Neural progenitor cell (in vitro differentiated cells): ENCODE measurements around the gene URI1.

ENCODE experiments used
- EZH2phosphoT487 ChIP-seq: fragments of 200-600 bp; sonication (generic); IDR thresholded peaks from 2 replicates; pipeline ENCODE4 v1.6.1; 2017; ENCODE audit warnings: antibody characterized with exemption
- TF ChIP-seq, protein P1 (sequence below): fragments of 200-600 bp; sonication (generic); IDR thresholded peaks from 2 replicates; pipeline ENCODE4 v1.5.1; 2017; ENCODE audit warnings: antibody characterized with exemption, mild to moderate bottlenecking

GRCh38 chr19:29953352-29954247 lies 11.6 kb downstream of the URI1 start:
- TF ChIP-seq, protein P1, sequence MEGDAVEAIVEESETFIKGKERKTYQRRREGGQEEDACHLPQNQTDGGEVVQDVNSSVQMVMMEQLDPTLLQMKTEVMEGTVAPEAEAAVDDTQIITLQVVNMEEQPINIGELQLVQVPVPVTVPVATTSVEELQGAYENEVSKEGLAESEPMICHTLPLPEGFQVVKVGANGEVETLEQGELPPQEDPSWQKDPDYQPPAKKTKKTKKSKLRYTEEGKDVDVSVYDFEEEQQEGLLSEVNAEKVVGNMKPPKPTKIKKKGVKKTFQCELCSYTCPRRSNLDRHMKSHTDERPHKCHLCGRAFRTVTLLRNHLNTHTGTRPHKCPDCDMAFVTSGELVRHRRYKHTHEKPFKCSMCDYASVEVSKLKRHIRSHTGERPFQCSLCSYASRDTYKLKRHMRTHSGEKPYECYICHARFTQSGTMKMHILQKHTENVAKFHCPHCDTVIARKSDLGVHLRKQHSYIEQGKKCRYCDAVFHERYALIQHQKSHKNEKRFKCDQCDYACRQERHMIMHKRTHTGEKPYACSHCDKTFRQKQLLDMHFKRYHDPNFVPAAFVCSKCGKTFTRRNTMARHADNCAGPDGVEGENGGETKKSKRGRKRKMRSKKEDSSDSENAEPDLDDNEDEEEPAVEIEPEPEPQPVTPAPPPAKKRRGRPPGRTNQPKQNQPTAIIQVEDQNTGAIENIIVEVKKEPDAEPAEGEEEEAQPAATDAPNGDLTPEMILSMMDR: no peak
- no peak for TF ChIP-seq EZH2phosphoT487
